ENCODE measurements around the gene GCNT1. TPM values are rescaled to one million over a fixed set of nuclear protein-coding genes. Genes with fewer than 3 reads are reported as not detected.

The GCNT1 gene
- total RNA-seq, 4 donors from 2014 or later, result 3.8 to 14.4 (median 7.5) TPM

DNA sequence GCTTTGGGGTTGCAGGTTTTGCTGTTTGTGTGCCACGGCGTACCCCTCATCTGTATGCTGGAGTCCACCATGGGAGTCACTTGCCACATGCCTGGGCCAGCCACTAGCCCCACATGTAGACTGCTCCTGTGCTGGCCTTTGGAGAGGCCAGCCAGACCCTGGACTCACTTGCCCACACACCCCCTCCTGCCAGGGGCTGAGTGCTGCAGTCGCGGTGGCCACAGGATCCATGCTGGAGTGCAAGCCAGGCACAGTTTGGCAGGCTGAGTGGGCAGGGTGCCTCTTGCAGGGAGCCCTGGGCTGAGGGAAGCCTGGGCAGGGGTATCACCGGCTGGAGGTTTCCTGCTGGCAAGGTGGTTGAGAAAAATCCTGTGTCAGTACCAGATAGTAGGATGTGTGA is 25.6 kb upstream of the GCNT1 start:
- TF ChIP-seq CTCF (IDR thresholded peaks at IDR 0.05; ENCODE audit: low read depth), result no peak

- TF ChIP-seq CTCF (IDR thresholded peaks at IDR 0.05; ENCODE audit: low read depth), result no peak
Observed at GRCh38 chr9:76433836-76434235, 25.1 kb upstream of the GCNT1 start.

DNA sequence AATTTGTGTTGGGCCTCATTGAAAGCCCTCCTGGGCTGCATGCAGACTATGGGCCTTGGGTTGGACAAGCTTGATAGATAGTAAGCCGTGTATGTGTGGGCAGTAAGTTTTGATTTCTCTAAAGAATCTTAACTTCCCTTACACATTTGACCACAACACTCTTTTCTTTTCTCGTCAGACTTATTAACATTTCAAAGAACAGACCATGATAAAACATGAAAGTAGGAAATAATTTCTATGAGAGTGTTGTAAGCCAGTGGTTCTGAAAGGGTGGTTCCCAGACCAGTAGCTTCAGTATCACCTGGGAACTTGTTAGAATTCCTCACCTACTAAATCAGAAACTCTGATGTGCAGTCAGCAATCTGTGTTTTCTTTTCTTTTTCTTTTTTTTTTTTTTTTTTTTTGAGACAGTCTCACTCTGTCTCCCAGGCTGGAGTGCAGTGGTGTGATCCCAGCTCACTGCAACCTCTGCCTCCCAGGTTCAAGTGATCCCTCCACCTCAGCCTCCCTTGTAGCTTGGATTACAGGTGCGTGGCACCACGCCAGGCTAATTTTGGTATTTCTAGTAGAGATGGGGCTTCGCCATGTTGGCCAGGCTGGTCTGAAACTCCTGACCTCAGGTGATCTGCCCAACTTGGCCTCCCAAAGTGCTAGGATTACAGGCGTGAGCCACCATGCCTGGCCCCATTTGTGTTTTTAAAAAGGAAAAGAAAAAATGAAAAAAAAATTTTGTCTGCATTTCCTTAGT is 20.0 kb upstream of the GCNT1 start:
- TF ChIP-seq CTCF (IDR thresholded peaks at IDR 0.05; ENCODE audit: low read depth), result no peak

DNA sequence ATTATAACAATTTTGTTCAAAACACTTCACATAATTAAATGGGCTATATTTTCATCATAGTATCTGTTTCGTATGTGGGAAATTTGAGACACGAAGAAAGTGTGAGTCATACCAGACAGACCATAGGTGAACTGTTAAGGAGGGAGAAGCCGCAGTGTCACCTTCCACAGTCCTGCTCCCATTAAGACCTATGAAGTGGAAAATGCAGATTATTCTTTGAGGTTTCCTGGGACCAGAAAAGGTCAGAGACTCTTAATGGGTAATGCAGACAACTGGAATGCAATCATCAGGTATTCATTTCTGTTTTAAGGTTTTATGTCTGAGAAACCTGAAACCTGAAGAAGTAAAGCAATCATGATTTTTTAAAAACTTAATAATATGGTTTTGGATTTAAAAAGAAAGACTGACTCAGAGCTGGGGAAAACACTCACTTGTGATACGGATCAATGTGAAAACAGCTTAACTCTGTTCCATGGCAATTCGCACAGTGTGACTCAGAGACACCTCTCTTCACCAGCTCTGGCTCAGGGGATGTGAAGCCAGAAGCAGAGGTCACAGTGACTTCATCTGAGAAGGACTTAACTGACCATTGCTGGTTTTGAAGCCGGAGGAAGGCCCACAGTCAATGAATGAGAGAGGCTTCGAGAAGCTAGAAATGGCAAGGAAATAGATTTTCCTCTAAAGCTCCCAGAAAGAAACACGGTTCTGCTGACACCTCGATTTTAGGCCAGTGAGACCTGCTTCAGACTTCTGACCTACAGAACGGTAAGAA is 17.2 kb upstream of the GCNT1 start:
- TF ChIP-seq CTCF (IDR thresholded peaks at IDR 0.05; ENCODE audit: low read depth), result no peak

DNA sequence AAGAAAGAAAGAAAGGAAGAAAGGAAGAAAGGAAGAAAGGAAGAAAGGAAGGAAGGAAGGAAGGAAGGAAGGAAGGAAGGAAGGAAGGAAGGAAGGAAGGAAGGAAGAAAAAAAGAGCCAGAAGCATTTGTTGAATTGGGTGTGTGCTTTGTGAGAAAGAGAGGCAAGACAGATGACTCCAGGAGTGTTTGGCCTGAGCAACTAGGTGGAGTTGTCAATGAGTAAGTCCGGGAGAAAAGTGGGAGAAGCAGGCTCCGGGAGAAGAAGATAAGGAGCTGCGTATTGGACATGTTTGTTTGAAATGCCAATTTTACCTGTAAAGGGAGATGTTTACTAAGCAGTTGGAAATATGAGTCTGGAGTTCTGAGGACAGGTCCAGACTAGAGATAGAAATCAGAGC is 15.1 kb upstream of the GCNT1 start:
- TF ChIP-seq CTCF (IDR thresholded peaks at IDR 0.05; ENCODE audit: low read depth), result no peak

DNA sequence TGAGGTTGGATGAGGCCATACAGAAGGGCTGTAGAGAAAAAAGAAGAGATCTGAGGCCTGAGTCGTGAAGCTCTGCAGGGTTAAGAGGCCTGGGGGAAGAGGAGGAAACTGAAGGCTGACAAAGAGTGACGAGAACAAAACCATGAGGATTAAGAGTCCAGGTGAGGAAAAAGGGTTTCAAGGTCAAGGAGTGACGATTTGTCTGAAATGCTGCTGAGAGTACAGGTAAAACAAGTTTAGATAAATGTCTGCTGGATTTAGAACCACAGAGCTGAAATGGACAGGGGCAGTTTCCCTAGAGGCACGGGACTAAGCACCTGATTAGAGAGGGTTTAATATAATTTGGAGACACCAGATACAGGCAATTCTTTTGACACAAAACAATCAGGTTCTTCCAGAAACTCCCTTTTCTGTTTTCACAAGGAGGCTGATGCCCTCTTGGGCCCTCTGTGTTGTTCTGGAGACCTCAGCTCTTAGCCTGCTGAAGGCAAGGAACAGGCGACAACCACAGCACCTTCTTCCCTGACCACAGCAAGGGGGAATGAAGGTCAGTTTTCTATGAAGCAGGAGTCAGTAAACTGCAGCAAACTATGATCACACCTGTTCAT is 14.6 kb upstream of the GCNT1 start:
- no peak for TF ChIP-seq CTCF (IDR thresholded peaks at IDR 0.05; ENCODE audit: low read depth)

DNA sequence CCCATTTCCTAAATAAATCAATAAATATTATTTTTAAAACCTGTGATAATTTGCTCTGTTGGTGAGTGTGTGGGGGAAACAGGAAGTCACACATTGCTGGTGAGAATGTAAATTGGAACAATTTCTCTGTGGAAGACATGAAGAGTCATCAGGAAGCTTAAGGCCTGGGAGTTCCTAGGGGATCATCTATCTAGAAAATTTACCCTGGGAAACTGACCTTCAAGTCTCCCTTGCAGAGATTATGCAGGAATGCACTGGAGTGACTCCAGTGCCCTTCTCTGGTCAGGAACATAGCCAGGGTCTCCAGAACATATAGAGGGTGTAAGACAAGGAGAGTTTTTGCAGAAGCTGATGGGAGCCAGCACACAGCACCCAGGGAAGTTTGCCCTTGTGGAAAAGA is 13.0 kb upstream of the GCNT1 start:
- TF ChIP-seq CTCF (IDR thresholded peaks at IDR 0.05; ENCODE audit: low read depth), result no peak

All from subcutaneous adipose tissue (tissue), 4 donors.